Measurements from ENCODE around the gene SH3TC2.

Gene SH3TC2

GRCh38 chr5:149056616-149057165 lies 6.2 kb downstream of the SH3TC2 start:
- no peak for DNase-seq

GRCh38 chr5:149054416-149054815 lies 8.4 kb downstream of the SH3TC2 start:
- no peak for DNase-seq

- DNase-seq, result no peak
Observed at GRCh38 chr5:149053072-149053695, 9.7 kb downstream of the SH3TC2 start.

DNA sequence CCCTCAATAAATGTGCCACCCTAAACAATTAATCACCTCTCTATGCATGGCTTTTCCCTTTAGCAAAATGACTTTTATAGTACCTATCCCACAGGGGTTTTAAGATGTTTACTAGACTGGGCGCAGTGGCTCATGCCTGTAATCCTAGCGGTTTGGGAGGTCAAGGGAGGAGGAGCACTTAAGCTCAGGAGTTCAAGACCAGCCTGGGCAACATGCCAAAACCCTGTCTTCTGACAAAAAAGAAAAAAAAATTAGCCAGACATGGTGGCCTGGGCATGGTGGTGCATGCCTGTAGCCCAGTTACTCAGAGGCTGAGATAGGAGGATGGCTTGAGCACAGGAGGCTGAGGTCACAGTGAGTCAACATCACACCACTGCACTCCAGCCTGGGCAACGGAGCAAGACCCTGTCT lies 13.5 kb downstream of the SH3TC2 start:
- DNase-seq, result no peak

DNA sequence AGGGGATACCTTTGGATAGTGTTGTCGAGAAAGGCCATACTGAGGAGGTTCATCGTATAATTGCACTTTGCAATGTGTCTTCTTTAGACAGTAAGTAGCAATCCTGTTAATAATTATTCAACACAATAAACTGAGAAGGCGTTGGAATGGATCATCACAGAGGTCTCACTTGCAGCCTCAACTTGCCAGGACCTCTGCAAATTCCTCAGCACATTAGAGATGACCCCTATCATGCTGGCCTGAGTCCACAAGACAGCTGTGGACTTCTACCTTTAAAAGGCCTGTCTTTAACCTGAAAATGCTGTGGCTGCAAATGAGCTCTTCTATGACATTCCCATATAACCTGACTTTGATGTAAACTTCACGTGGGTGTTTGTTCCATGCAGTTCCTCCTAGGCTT lies 14.1 kb downstream of the SH3TC2 start:
- DNase-seq, result no peak

- no peak for DNase-seq
Observed at GRCh38 chr5:149047462-149047861, 15.4 kb downstream of the SH3TC2 start.

GRCh38 chr5:149046196-149046829 lies 16.5 kb downstream of the SH3TC2 start:
- DNase-seq, result no peak

DNA sequence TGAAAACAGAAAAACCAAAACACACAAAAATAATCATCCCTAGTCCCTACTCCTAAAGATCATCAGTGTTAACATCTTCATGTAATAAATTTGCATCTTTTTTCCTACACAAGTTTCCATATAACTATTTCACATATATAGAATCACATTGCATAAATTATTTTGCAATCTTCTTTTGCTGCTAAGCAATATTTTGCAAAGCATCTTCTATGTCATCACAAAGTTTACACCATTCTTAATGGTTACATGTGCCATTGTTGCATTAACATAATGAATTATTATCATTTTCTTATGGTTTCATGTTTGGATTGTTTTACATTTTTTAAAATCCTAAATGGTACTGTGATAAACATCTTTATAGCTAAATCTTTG lies 17.8 kb downstream of the SH3TC2 start:
- no peak for DNase-seq

- no peak for DNase-seq
Observed at GRCh38 chr5:149044453-149045088, 18.3 kb downstream of the SH3TC2 start.

- no peak for DNase-seq
Observed at GRCh38 chr5:149043641-149044040, 19.2 kb downstream of the SH3TC2 start.

- no peak for DNase-seq
Observed at GRCh38 chr5:149042865-149043264, 20.0 kb downstream of the SH3TC2 start.

DNA sequence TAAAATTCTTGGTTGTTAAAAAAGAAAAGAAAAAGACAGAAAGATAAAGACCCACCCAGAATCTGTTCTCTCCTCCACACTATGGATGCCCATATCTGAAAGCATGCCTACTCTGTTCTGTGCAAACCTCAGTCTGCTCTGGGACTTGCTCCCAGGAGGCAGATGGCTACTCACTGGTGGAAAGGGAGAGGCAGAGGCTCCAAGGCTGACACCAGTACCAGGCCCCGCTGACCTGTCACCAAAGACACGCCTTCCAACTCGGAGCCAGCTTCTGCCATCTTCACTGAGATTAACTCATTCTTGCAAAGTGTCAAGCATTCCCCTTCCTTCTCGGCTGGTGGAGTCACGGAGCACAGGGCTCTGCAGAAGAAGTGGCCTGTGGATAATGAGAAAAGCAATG lies 21.6 kb downstream of the SH3TC2 start:
- no peak for DNase-seq

- DNase-seq, result no peak
Observed at GRCh38 chr5:149040421-149040820, 22.4 kb downstream of the SH3TC2 start.

DNA sequence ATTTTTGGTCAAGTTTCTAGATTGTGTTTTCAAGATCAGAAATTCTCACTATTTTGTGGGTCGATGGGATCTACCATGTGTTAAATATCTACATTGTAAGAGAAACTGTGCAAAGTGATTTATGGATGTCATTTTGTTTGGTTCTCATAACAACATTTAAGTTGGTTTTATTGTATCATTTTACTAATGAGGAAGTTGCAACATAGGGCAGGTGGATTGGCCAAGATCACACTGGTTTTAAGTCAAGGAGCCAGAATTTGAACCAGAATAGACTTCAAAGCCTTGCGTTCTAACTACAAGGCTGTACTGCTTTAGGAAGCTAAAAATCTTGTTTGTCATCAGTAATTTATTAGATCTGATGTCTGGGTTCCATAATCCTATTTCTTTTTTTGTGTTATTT lies 23.4 kb downstream of the SH3TC2 start:
- DNase-seq, result no peak

DNA sequence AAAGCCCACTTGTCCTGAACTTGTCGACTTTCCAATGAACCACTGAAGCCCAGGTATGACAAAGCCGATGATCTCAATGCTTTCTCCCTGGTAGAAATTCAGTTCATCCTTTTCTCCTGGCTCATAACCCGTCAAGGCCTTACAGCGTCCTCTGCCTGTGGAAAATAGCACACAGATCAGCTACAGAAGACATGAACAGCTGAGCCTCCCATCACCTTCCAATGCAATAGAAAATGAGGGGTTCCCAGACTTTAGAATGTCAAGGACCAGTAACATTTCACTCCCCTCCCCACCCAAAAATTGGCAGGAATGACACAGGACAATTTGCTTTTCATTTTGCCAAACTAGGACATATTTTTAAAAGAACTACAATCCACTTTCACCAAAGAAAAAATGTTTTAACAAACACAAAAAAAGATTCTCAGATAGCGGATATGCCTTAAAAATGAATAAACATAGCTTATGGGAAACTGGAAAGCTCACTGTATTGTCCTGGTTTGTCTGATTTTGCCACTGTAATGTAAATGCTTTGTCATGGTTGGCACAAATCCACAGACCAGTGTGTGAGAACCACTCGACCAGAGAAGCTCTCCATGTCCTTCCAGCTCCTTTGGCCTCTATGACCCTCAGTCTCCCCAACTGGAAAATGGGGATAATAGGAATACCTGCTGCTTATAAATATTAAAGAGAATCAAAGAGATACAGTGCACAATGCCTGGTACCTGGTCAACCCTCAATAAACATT lies 24.4 kb downstream of the SH3TC2 start:
- no peak for DNase-seq

DNA sequence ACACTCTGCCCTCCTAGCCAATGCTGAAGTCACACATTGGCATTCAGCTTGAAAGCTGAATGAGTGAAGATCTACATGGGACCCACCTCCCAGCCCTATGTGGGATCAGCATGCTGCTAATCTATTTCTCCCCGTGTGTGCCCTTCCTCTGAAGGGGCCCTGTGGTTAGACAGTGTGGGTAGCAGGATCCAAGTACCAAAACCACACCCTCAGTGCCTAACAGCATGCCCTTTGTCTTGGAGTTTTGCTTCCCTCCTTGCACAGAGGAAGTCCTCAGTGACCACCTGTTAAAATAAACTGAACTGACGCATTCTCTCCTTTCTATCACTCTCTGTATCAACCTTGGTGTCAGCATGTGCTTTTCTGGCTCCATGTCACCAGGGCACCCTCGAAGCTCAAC lies 25.0 kb downstream of the SH3TC2 start:
- no peak for DNase-seq

- no peak for DNase-seq
Observed at GRCh38 chr5:149036970-149037369, 25.9 kb downstream of the SH3TC2 start.

DNA sequence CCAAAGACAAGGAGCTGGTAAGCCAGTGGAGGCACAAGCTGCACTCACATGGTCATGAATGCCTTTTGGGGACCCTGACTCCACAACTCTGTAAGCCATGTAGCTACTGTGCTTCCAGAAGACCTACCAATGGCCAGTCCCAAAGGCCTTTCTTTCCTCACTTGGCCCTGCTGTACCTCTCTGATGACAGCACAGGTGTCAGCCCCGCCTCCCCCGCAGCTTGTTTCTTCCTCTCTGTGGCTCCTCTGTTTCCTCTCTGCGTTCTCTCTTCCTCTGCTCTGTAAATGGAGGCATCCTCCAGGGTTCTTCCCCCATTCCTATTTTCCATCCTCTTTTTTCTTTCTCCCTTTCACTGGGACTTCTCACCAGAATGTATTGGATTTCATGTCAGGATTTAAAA lies 26.7 kb downstream of the SH3TC2 start:
- DNase-seq, result no peak

GRCh38 chr5:149035372-149035790 lies 27.5 kb downstream of the SH3TC2 start:
- DNase-seq, result peak; percentile 7 to 9

- no peak for DNase-seq
Observed at GRCh38 chr5:149030838-149031397, 31.9 kb downstream of the SH3TC2 start.

GRCh38 chr5:149030392-149030791 lies 32.5 kb downstream of the SH3TC2 start:
- DNase-seq, result no peak

- DNase-seq, result no peak
Observed at GRCh38 chr5:149028984-149029383, 33.9 kb downstream of the SH3TC2 start.

- no peak for DNase-seq
Observed at GRCh38 chr5:149028161-149028560, 34.7 kb downstream of the SH3TC2 start.
